Suppressor macrophage (primary cell): ENCODE results near the gene XG.

Experiments
- DNase-seq, 4 experiments: peaks; one replicate each; pipeline ENCODE4 v3.0.0-alpha.2; 2020 to 2022

Gene XG

DNA sequence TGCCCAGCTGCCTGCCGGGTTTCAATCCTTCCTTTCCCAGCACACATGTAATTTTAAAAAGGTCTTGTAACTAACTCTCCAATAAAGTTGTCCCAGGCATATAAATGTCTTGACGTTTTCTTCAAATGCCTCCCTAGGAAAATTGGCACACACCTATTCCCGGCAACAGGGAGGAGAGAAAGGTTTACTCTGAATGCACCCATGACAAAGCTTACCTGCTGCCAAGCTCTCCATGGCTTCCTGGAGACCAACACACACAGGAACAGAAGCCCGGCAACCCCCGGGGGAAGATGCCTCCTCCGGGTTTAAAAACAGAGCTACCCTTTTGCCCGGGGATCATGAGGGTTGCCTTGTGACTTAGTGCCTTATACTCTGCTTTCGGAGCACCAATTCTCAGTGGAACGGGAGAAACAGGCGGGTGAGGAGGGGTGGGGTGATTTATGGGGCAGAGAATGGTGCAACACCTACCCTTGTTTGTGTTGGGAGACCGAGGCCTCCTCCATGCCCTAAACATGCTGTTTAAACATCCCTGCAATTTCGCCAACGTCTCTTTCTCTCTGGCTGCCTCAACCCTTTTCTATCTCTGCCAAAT lies 72.1 kb downstream of the XG start:
- DNase-seq = no peak

GRCh38 chrX:2824886-2825285 lies 73.0 kb downstream of the XG start:
- no peak for DNase-seq

DNA sequence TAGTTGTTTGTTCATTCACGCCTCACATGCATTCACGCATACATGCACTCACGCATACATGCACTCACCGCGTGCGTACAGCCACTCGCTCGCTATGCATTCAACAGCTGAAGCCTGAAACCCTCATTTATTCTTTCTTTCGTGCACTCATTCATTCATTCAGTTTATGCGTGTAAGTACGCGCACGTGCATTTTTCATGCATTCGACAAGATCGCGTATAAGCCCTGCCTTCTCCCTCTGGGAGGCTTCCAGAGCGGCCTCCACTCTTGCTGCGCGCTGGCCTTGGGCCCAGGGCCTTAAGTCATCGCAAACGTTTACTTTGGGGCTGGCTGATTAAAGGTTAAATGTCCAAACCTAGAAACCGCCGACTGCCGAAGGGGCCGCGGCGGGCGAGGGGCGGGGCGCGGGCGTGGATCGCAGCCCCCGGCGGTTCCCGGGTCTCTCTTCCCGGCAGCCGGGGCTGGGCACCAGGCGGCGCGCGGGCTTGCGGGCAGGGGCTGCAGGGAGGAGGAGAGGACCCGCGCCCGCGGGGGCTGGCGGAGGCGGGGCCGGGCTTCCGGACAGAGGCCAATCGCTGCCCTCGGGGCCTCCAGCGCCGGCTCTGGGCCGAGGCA lies 76.6 kb downstream of the XG start, which contains the start of gene GYG2:
Gene GYG2, plus strand, starts transcription at position 587 of the 615 bp plus-strand sequence. CDS start 1,259 bp downstream, outside the sequence.
- DNase-seq = peak in 1 of 4 experiments; percentile 4

DNA sequence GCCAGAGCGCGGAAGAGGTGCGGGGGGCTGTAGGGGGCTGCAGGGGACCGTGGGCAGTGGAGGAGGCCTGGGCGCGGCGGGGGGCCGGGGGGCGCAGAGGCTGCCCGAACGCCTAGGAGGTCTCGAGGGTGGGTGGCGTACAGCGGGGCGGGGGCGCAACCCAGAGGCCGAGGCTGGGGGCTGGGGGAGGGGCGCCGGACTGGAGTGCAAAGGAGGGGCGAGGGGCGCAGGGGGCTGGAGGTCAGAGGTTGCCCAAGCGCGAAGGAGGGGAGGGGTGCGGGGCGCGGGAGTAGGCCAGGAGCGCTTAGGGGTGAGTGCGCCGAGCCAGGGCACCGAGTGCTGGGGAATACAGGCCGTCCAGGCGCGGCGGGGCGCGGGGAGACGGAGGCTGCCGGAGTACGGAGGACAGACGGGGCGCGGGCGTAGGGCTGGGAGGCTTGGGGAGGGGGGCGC lies 77.1 kb downstream of the XG start:
- peak in 1 of 4 experiments; percentile 14 for DNase-seq

DNA sequence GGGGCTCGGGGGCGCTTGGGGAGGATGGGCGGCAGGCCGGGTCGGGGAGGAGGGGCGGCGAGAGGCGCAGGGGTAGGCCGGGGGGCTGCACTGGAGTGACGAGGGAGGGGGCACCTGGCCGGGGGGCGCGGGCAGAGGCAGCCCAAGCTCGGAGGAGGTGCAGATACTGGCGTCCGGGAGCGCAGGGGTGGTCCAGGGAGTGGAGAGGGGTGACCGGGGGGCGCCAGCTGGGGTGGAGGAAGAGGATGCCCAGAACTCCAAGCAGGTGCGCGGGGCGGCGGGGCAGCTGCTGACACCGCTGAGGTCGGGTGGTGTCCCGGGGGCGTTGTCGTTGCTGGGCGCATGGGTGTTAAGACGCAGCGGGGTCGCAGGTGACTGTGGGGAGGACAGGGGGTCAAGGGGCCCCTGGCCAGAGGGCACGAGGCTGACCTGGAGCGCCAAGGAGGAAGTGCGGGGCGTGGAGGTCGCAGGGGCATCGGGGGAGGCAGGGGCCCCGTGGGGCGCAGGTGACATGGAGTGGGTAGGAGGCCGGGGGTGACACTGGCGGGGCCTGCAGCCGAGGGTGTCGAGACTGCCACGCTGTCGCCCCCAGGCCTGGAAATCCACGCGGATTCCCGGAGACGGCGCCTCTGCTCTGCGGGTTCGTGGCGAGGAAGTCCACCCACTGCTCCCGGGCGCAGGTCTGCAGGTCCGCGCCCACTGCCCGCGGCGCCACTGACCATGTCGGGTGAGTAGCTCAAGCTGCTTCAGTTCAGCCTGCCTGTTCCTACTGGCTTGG lies 77.8 kb downstream of the XG start:
- DNase-seq = no peak

- DNase-seq = no peak
Observed at GRCh38 chrX:2831471-2832228, 79.8 kb downstream of the XG start.

DNA sequence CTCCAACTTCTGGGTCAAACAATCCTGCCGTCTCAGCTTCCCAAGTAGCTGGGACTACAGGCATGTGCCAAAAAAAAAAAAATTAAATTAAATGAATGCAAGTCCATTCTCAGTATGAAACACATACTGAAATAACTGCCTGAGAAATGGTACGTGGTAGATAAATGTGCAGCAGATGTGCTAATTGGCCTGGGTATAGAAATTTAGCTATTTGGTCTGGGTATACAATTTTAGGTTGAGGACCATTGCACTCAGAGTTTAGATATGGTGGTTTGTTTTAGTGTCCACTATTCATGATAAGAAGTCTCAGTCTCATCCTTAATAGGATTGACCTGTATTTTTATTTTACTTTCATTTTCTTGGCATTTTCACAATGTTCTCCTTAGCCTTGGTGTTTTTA lies 86.1 kb downstream of the XG start:
- DNase-seq = no peak

- DNase-seq = no peak
Observed at GRCh38 chrX:2840961-2841360, 89.1 kb downstream of the XG start.

DNA sequence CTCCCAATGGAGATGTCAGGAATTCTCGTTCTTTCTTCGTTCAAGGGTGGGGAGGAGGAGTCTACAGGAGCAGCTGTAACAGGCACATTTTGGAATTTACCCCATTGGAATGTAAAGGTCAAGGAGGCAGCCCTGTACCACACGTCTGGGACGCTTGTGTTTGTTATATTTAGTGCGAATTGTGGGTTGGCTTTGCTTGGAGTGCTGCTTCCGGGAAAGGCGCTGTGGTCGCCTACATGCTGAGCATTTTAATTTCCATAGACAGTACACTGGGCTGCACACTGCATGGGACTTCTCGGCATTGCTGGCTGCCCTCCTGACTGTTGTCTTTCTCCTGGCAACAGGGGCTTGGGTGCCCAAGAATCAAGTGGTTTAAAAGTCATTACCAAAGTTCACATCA lies 89.7 kb downstream of the XG start:
- DNase-seq = no peak

- DNase-seq = no peak
Observed at GRCh38 chrX:2846992-2847391, 95.2 kb downstream of the XG start.

DNA sequence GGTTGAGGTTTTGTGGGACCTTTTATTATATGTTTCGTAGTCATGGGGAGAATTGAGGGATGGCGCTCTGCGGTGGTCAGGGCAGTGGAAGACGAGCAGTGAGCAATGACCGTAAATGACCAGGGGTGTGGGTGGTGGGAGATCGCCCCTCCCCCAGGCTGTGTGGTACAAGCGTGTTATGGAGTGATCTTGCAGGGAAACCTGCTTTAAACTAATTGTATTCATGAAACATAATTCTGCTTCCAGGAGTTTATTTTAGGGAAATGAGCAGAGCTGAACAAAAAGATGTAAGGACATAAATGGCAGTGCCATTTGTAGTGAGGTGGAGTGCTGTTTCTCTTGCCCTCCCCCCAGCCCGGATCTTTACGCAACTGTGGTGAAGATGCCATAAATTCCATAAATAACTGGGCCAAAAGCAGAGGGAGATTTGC lies 97.0 kb downstream of the XG start:
- no peak for DNase-seq

DNA sequence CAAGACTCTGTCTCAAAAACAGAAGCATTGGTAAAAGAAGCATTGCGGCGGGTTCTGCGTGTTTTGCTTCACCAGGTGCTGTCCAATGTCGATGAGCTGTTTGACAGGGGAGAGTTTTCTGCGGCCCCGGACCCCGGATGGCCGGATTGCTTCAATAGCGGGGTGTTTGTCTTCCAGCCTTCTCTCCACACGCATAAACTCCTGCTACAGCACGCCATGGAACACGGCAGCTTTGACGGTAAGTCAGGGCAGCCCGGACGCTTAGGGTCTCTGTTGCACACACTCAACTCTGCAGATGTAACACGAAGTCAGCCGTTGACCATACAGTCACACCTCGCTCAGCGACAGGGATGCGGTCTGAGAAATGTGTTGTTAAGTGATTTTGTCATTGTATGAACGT lies 103.1 kb downstream of the XG start:
- DNase-seq = no peak

- DNase-seq = no peak
Observed at GRCh38 chrX:2855761-2856160, 103.9 kb downstream of the XG start.

DNA sequence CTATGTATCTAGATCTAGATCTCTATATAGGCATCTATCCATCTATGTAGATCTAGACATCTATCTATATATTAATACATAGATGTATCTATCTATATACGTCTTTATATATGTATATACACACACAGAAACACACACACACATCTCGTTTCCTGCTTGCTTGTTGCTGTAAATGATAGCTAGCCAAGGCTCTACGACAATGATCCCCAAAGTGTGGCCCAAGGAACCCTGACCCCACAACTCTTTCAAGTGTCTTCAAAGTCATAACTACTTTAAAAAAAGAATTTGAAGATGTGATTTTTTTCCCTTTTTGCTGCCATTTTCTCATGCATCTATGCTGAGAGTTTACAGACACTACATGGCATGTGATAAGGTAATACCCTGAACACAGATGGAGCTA lies 105.7 kb downstream of the XG start:
- DNase-seq = no peak

GRCh38 chrX:2859197-2859797 lies 107.5 kb downstream of the XG start:
- no peak for DNase-seq

GRCh38 chrX:2862404-2862803 lies 110.6 kb downstream of the XG start:
- DNase-seq = no peak

DNA sequence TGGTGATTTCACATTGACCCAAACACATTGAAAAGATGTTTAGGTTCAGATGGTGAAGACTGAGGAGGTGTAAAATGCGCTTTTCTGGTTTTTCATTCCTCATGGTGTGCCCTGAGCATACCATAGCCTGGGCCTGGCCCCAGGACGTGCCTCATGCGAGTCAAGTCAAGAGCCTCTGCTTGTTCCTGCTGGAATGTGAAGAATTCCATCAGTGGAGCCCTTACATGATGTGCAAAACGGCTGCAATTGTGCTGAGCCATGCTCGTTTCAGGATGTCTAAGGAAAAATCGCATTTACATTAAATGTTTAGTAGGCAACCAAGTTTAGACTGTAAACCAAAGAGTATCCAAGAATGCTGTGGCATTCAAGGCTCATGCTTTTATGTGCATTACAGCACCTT lies 111.8 kb downstream of the XG start:
- DNase-seq = no peak
